Uterus (tissue), 4 donors: ENCODE measurements around the gene ZNF598. TPM values are rescaled to one million over a fixed set of nuclear protein-coding genes. Genes with fewer than 3 reads are reported as not detected.

Experiments
- DNase-seq, 2 donors: peaks; one replicate each; pipeline ENCODE4 v3.0.0-alpha.2; 2019 to 2020
- H3K27ac ChIP-seq, 2 donors: fragments of 200-600 bp; sonication (generic); 1 replicate in 1 of 2; 2 replicates in 1 of 2; pipeline ENCODE4 v1.5.1; 2016 to 2018
- H3K27me3 ChIP-seq, 2 donors: fragments of 200-600 bp; sonication (generic); one replicate each; pipeline ENCODE4 v1.5.1; 2018 to 2019; ENCODE audit warnings: control low read depth in 1 of 2
- H3K36me3 ChIP-seq, 2 donors: fragments of 200-600 bp; sonication (generic); one replicate each; pipeline ENCODE4 v1.5.1; 2019; ENCODE audit warnings: control low read depth in 1 of 2
- H3K4me1 ChIP-seq, 2 donors: fragments of 200-600 bp; sonication (generic); one replicate each; pipeline ENCODE4 v1.5.1; 2018 to 2019; ENCODE audit warnings: control low read depth in 1 of 2
- H3K4me3 ChIP-seq, 2 donors: fragments of 200-600 bp; sonication (generic); 1 replicate in 1 of 2; 2 replicates in 1 of 2; pipeline ENCODE4 v1.5.1; 2018 to 2019; ENCODE audit warnings: mild to moderate bottlenecking in 1 of 2
- H3K9me3 ChIP-seq, 2 donors: fragments of 200-600 bp; sonication (generic); one replicate each; pipeline ENCODE4 v1.5.1; 2019; ENCODE audit warnings: control low read depth in 1 of 2
- POLR2A ChIP-seq, 2 donors: fragments of 450-650 bp; IDR thresholded peaks; one replicate each; pipeline ENCODE4 v1.6.1; 2016; ENCODE audit warnings: antibody characterized with exemption in 2 of 2, mild to moderate bottlenecking in 1 of 2, moderate library complexity in 1 of 2
- intact Hi-C: fragments of 100-400 bp; cut with DNase I; formaldehyde crosslinking; loops from one replicate; pipeline ENCODE4 v1.15.1; 2023; ENCODE audit warnings: low total_unique reads
- total RNA-seq, 4 donors: library from RNA; depleted of rRNA in 3 of 4; stranded (reverse); fragments of >200 nt in 3 of 4; gene quantifications; one replicate each; pipeline versions ENCODE4 v1.1.0 to v1.2.4, GENCODE V29; 2014 to 2023
- TF ChIP-seq, protein P1 (sequence below), 4 experiments: fragments of 200-600 bp in 2 of 4; fragments of 450-650 bp in 2 of 4; sonication (generic) in 2 of 4; IDR thresholded peaks; one replicate each; pipeline ENCODE4 v1.5.1; 2016 to 2019; ENCODE audit warnings: antibody characterized with exemption in 4 of 4, mild to moderate bottlenecking in 2 of 4, moderate library complexity in 1 of 4
- donor health status: DM: yes; HTN: yes; CAD: no.

ZNF598 gene
- total RNA-seq, 4 donors from 2014 or later: 16.9 to 50.0 (median 34.6) TPM

DNA sequence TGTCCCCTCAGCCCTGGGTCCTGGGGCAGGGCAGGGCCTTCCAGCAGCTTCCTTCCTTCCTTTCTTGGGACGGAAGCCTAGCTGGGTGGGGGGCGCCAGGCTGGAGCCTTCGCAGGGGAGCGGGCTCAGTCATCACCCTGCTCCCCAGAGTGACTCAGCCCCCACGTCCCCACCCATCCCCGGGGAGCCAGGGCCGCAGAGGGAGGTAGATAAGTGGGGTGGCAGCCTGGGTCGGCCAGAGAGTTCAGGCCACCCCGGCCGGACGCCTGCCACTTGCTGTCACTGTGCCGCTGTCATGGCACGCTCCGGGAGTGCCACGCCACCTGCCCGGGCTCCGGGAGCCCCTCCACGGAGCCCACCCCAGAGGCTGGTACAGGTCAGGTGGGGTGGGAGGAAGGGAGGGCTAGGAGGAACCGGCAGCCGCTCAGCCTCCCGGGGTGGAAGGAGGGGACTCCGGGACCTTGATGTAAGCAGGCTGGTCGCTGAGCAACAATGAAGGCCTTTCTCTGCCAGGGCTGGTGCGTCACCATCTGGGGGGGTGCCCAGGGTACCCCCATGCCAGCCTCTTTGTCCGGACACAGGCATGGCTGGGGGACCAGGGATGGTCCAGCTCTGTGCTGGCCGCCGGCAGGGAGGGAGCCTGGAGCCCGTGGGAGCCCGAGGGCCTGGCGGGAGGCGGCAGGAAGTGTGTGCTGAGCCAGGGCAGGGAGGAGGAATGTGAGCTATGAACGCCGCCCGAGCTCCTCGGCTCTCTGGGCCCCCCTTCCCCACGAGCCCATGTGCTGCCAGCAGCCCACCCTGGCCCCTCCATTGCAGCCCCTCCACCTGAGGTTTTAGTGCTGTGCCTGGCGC lies 23.7 kb upstream of the ZNF598 start:
- H3K36me3 ChIP-seq: no peaks in the 10 kb centered on the region
- intact Hi-C loops: no loop called here
- DNase-seq: peak; percentile 71 to 72
- H3K27ac ChIP-seq: peak overlapping the region; percentile 80 to 83
- no peak for TF ChIP-seq POLR2A (IDR thresholded peaks at IDR 0.05)
- TF ChIP-seq, protein P1, sequence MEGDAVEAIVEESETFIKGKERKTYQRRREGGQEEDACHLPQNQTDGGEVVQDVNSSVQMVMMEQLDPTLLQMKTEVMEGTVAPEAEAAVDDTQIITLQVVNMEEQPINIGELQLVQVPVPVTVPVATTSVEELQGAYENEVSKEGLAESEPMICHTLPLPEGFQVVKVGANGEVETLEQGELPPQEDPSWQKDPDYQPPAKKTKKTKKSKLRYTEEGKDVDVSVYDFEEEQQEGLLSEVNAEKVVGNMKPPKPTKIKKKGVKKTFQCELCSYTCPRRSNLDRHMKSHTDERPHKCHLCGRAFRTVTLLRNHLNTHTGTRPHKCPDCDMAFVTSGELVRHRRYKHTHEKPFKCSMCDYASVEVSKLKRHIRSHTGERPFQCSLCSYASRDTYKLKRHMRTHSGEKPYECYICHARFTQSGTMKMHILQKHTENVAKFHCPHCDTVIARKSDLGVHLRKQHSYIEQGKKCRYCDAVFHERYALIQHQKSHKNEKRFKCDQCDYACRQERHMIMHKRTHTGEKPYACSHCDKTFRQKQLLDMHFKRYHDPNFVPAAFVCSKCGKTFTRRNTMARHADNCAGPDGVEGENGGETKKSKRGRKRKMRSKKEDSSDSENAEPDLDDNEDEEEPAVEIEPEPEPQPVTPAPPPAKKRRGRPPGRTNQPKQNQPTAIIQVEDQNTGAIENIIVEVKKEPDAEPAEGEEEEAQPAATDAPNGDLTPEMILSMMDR (IDR thresholded peaks at IDR 0.05): no peak
- H3K27me3 ChIP-seq: no peaks in the 10 kb centered on the region
- peak overlapping the region; percentile 14 to 20 for H3K4me3 ChIP-seq
- H3K4me1 ChIP-seq: peaks cover 0 to 32% of the 10 kb centered on the region in 2 donors
- H3K9me3 ChIP-seq: no peaks in the 10 kb centered on the region

DNA sequence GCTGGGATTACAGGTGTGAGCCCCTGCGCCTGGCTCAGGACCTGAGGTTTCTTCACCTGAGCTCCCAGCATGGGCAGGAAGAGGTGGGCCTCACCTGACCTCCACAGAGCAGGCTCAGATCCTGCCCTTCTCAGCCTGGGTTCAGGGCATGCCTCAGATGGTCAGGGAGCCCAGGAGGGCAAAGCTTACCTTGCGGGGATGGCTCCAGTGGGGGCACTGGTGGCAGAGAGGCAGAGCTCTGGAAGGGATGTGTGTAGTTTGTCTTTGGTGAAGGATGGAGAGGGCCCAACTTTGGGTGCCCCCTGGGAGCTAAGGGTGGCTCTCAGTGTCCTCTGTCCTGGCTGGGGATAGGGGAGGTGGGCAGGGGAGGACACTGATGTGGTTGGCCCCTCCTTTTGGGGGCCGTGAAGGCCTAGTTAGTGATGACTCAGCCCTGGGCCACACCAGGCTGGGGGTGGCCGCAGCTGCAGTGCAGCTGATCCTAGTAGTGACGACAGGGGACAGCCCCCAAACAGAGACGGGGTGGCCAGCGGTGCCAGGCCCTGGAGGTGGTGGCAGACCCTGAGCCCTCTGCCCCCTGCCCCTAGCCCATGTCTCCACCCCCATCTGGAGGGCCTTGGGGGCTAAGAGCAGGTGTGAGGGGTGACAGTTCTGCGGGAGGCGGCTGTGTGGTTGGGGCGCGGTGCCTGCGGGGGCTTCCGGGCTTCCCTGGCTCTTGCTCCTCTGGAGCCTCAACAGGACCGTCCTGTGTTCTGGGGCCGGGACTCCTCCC lies 22.9 kb upstream of the ZNF598 start:
- H3K9me3 ChIP-seq: no peaks in the 10 kb centered on the region
- H3K36me3 ChIP-seq: no peaks in the 10 kb centered on the region
- H3K27ac ChIP-seq: peak overlapping the region; percentile 80 to 83
- no peaks in the 10 kb centered on the region for H3K27me3 ChIP-seq
- peak in 1 of 2 donors; percentile 41 for DNase-seq
- peak overlapping the region in 1 of 2 donors; percentile 14 for H3K4me3 ChIP-seq
- intact Hi-C loops: no loop called here
- TF ChIP-seq POLR2A (IDR thresholded peaks at IDR 0.05): no peak
- H3K4me1 ChIP-seq: peaks cover 0 to 29% of the 10 kb centered on the region in 2 donors

DNA sequence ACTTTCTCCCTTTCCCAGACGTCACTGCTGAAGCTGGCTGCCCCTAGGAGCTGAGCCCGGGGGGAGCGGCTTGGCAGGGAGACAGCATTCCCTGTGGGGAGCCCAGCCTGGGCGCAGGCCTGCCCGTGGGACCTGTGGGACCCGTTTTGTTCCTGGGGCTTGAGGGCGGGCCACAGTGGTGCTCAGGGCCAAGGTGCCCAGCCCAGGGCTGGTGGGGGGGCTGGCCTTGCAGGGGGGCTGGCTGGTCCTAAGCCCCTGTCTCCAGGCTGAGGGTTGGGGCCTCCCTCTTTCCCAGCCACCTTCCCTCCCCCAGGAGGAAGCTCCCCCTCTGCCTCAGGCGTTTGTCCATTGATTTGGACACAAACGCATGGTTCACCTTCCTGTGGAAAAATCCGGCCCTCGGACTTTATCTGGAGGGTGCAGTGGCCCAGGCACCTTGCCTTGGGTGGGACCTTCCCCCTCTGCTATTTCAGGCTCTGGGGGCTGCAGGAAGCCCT lies 21.5 kb upstream of the ZNF598 start:
- DNase-seq: no peak
- Histone ChIP-seq H3K9me3 (no peaks in the 10 kb centered on the region), H3K36me3 (no peaks in the 10 kb centered on the region), H3K4me3 (no peak overlapping the region), H3K4me1 (peaks cover 0 to 20% of the 10 kb centered on the region in 2 donors), H3K27me3 (no peaks in the 10 kb centered on the region), H3K27ac (peak overlapping the region; percentile 80 to 83)
- intact Hi-C loops: no loop called here
- TF ChIP-seq, protein P1 (IDR thresholded peaks at IDR 0.05): no peak

DNA sequence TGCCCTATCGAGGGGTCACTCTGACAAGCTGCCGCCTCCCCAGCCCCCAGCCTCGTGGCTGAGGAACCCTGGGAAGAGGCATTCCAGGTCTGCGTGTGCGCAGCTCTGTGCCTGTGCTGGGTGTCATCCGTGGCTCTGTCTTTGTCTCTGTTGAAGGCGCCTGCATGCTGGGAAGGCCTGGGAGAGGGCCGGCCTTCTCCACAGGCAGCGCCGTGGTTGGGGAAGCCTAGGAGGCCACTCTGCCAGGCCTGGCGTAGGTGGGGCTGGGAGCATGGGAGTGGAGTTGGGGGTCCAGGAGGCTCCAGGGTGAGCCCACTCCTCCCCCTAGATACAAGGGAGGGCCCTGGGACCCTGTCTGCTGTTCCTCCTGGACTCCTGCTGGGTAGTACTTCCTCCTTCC lies 20.4 kb upstream of the ZNF598 start:
- Histone ChIP-seq H3K27me3 (no peaks in the 10 kb centered on the region), H3K4me3 (no peak overlapping the region), H3K27ac (peak overlapping the region; percentile 80 to 83), H3K36me3 (no peaks in the 10 kb centered on the region), H3K9me3 (no peaks in the 10 kb centered on the region), H3K4me1 (peaks cover 0 to 10% of the 10 kb centered on the region in 2 donors)
- DNase-seq: no peak
- TF ChIP-seq, protein P1 (IDR thresholded peaks at IDR 0.05): no peak
- no peak for TF ChIP-seq POLR2A (IDR thresholded peaks at IDR 0.05)
- intact Hi-C loops: no loop called here

DNA sequence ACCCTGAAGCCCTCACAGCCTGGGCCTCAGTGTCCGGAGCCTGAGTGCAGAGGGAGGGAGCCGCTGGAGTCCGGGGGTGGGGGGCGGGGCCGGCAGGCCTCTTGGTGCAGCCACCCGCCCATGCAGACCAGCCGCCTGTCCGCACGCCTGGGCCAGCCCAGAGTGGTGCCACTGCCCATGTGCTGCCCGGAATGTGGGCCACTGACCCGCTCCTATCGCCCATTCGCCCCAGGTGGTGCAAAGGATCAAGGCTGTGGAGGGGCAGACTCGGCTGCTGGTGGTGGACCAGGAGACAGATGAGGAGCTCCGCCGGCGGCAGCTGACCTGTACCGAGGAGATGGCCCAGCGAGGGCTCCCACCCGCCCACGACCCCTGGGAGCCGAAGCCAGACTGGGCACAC lies 19.7 kb upstream of the ZNF598 start:
- Histone ChIP-seq H3K4me3 (no peak overlapping the region), H3K9me3 (no peaks in the 10 kb centered on the region), H3K27me3 (no peaks in the 10 kb centered on the region), H3K4me1 (peaks cover 0 to 6% of the 10 kb centered on the region in 2 donors), H3K36me3 (no peaks in the 10 kb centered on the region), H3K27ac (peak overlapping the region; percentile 80 to 83)
- intact Hi-C loops: no loop called here
- no peak for DNase-seq
- TF ChIP-seq, protein P1 (IDR thresholded peaks at IDR 0.05): no peak
- no peak for TF ChIP-seq POLR2A (IDR thresholded peaks at IDR 0.05)
